NB4 (cell line): Measurements from ENCODE around the gene MCUB.

Source experiments
- POLR2A ChIP-seq: IDR thresholded peaks from 2 replicates; pipeline ENCODE4 v1.6.1; 2011; ENCODE audit warnings: mild to moderate bottlenecking; ENCODE audit not compliant: insufficient read length; ENCODE audit errors: extremely low read depth
- TF ChIP-seq, protein P1 (sequence below): IDR thresholded peaks from one replicate; pipeline ENCODE4 v1.5.1; 2012; ENCODE audit warnings: low read depth, low read length

DNA sequence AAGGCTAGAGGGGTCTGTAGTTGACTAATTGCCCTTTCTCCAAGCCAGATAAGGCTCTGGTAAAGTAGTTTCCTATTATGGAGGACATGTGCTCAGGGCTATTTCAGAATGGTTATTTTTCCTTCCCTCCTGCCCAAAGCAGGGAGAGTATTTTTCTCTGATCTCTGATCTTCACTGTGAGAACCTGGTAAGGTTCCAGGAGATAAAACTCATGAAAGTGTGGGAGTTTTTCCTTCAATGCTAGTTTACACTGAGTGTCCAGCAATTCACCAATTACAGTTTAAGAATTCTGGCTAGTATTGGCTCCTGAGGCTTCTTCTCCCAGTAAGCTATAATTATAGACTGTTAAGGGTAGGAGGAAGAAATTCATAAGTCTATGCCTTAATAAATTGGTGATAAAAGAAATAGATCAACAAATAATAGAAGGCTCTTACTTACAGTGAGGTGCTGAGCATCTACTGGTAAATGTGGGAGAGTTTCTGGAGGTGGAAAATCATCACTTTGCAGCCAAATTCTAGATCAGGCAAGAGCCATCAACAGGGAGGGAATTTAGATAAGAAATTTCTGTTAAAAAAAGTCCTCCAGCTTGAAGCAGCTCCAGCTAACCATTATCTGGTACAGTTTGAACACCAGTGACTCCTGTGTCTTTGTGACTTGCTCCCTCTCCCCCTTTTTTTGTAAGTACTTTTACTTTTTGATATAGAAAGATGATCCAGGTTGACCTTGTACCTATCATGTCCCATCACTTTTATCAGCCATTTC is 112.3 kb downstream of the MCUB start:
- TF ChIP-seq, protein P1, sequence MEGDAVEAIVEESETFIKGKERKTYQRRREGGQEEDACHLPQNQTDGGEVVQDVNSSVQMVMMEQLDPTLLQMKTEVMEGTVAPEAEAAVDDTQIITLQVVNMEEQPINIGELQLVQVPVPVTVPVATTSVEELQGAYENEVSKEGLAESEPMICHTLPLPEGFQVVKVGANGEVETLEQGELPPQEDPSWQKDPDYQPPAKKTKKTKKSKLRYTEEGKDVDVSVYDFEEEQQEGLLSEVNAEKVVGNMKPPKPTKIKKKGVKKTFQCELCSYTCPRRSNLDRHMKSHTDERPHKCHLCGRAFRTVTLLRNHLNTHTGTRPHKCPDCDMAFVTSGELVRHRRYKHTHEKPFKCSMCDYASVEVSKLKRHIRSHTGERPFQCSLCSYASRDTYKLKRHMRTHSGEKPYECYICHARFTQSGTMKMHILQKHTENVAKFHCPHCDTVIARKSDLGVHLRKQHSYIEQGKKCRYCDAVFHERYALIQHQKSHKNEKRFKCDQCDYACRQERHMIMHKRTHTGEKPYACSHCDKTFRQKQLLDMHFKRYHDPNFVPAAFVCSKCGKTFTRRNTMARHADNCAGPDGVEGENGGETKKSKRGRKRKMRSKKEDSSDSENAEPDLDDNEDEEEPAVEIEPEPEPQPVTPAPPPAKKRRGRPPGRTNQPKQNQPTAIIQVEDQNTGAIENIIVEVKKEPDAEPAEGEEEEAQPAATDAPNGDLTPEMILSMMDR = no peak
- TF ChIP-seq POLR2A = no peak
